Measurements from ENCODE around the gene WIPF3. TPM values are rescaled to one million over a fixed set of nuclear protein-coding genes. Genes with fewer than 3 reads are reported as not detected.

Gene WIPF3
- total RNA-seq, 2 experiments from 2014 or later = not detected

DNA sequence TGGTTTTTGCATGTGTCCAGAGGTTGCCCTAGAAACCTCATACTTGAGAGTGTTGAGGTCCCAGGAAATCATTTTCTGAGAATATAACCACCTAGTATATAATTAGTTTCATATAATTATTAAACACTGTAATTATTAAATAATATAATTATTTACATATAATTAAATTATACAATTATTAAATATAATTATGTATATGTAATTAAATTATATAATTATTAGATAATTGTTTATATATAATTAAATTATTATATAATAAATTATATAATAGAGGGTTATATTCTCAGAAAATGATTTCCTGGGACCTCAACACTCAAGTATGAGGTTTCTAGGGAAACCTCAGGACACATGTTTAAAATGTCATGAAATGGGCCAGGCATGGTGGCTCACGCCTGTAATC lies 155.7 kb downstream of the WIPF3 start:
- Mint-ChIP-seq H3K36me3 (ENCODE audit: low read depth) (no peaks in the 10 kb centered on the region), H3K9me3 (no peaks in the 10 kb centered on the region), H3K27me3 (no peaks in the 10 kb centered on the region), H3K27ac (no peak overlapping the region), H3K4me3 (no peak overlapping the region), H3K4me1 (ENCODE audit: low read depth) (no peaks in the 10 kb centered on the region)
- H3K27me3 ChIP-seq (ENCODE audit: control insufficient read depth in 1 of 2, insufficient read depth in 2 of 2, low read length in 2 of 2) = no peaks in the 10 kb centered on the region
- DNase-seq (no peak), ATAC-seq (ENCODE audit: poor library complexity) (no peak)
- POLR2A ChIA-PET = no interaction called here
- no peak overlapping the region for H3K4me3 ChIP-seq (ENCODE audit: low read length)
- no peaks in the 10 kb centered on the region for H3K4me1 ChIP-seq (ENCODE audit: insufficient read depth, low read length)
- CTCF ChIA-PET = no interaction called here
- H3K36me3 ChIP-seq (ENCODE audit: insufficient read depth, low read length) = no peaks in the 10 kb centered on the region
- no peak overlapping the region for H3K27ac ChIP-seq (ENCODE audit: low read depth in 1 of 2, low read length in 2 of 2)
- H3K9me3 ChIP-seq (ENCODE audit: control insufficient read depth in 1 of 2, insufficient read depth in 1 of 2, low read length in 2 of 2) = no peaks in the 10 kb centered on the region
- intact Hi-C loops (cut with DNase I, micrococcal nuclease) = no loop called here
- no peak for TF ChIP-seq CTCF (IDR thresholded peaks at IDR 0.05)

GRCh38 chr7:29965030-29965429 lies 158.7 kb downstream of the WIPF3 start:
- no peak overlapping the region for H3K27ac Mint-ChIP-seq

More at GRCh38 chr7:29965030-29965429, 158.7 kb downstream of the WIPF3 start:
- ChIA-PET POLR2A (no interaction called here), CTCF (no interaction called here)
- Mint-ChIP-seq H3K9me3 (no peaks in the 10 kb centered on the region), H3K4me1 (ENCODE audit: low read depth) (peaks cover 15% of the 10 kb centered on the region), H3K27me3 (peaks cover under 1% of the 10 kb centered on the region), H3K4me3 (no peak overlapping the region), H3K36me3 (ENCODE audit: low read depth) (no peaks in the 10 kb centered on the region)
- DNase-seq (no peak), ATAC-seq (ENCODE audit: poor library complexity) (no peak)
- intact Hi-C loops (cut with DNase I, micrococcal nuclease) = no loop called here
- H3K27me3 ChIP-seq (ENCODE audit: control insufficient read depth in 1 of 2, insufficient read depth in 2 of 2, low read length in 2 of 2) = no peaks in the 10 kb centered on the region
- no peak overlapping the region for H3K4me3 ChIP-seq (ENCODE audit: low read length)
- peaks cover 4% of the 10 kb centered on the region for H3K4me1 ChIP-seq (ENCODE audit: insufficient read depth, low read length)
- no peak overlapping the region for H3K27ac ChIP-seq (ENCODE audit: low read depth in 1 of 2, low read length in 2 of 2)
- no peak for TF ChIP-seq CTCF (IDR thresholded peaks at IDR 0.05)
- H3K9me3 ChIP-seq (ENCODE audit: control insufficient read depth in 1 of 2, insufficient read depth in 1 of 2, low read length in 2 of 2) = no peaks in the 10 kb centered on the region
- H3K36me3 ChIP-seq (ENCODE audit: insufficient read depth, low read length) = no peaks in the 10 kb centered on the region

Other genes starting within 250 kb of the WIPF3 start
- gene PRR15, start 242.7 kb upstream of the WIPF3 start, total RNA-seq = not detected
- 1 to 10 TPM; 2.4 to 3.2 TPM for gene SCRN1, start 183.3 kb downstream of the WIPF3 start, total RNA-seq
- 1 to 10 TPM; 4.3 to 5.2 TPM for gene FKBP14, start 220.2 kb downstream of the WIPF3 start, total RNA-seq
- 1 to 10 TPM; 7.0 to 7.4 TPM for gene PLEKHA8, start 221.9 kb downstream of the WIPF3 start, total RNA-seq

Measured in CD4-positive, alpha-beta T cell (primary cell).